ENCODE data around the gene PDE6C.

DNA sequence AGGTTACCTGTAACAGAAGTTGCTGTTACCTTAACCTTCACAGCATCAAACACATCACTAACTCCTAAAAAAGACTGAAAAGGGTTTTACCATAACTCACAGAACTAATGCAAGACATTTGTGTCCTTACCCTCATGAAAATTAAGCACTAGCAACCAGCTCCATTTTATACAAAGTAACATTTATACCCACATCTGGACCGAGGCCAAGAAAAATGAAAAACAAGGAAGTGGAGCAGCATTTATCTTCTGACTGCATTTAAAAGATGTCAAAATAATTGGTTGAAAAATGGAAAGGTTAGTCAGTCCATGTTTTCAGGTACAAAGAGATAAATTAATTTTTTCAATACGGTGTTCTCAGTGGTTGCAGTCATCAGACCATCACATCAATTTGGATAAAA lies 8.2 kb upstream of the PDE6C start:
- TF ChIP-seq CEBPB (IDR thresholded peaks at IDR 0.05), result no peak
- no peak for TF ChIP-seq YY1 (IDR thresholded peaks at IDR 0.05; ENCODE audit: low read depth)
- TF ChIP-seq, protein P1, sequence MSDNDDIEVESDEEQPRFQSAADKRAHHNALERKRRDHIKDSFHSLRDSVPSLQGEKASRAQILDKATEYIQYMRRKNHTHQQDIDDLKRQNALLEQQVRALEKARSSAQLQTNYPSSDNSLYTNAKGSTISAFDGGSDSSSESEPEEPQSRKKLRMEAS (IDR thresholded peaks at IDR 0.05), result no peak
- TF ChIP-seq NFIC (IDR thresholded peaks at IDR 0.05), result peak; percentile 50
- no peak for TF ChIP-seq CREB1 (IDR thresholded peaks at IDR 0.05; ENCODE audit: low read depth)
- TF ChIP-seq, protein P2, sequence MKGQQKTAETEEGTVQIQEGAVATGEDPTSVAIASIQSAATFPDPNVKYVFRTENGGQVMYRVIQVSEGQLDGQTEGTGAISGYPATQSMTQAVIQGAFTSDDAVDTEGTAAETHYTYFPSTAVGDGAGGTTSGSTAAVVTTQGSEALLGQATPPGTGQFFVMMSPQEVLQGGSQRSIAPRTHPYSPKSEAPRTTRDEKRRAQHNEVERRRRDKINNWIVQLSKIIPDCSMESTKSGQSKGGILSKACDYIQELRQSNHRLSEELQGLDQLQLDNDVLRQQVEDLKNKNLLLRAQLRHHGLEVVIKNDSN (IDR thresholded peaks at IDR 0.05), result no peak
- TF ChIP-seq EP300 (IDR thresholded peaks at IDR 0.05; ENCODE audit: borderline replicate concordance), result no peak
- TF ChIP-seq RAD21 (IDR thresholded peaks at IDR 0.05; ENCODE audit: low read depth), result no peak
- TF ChIP-seq, protein P3, sequence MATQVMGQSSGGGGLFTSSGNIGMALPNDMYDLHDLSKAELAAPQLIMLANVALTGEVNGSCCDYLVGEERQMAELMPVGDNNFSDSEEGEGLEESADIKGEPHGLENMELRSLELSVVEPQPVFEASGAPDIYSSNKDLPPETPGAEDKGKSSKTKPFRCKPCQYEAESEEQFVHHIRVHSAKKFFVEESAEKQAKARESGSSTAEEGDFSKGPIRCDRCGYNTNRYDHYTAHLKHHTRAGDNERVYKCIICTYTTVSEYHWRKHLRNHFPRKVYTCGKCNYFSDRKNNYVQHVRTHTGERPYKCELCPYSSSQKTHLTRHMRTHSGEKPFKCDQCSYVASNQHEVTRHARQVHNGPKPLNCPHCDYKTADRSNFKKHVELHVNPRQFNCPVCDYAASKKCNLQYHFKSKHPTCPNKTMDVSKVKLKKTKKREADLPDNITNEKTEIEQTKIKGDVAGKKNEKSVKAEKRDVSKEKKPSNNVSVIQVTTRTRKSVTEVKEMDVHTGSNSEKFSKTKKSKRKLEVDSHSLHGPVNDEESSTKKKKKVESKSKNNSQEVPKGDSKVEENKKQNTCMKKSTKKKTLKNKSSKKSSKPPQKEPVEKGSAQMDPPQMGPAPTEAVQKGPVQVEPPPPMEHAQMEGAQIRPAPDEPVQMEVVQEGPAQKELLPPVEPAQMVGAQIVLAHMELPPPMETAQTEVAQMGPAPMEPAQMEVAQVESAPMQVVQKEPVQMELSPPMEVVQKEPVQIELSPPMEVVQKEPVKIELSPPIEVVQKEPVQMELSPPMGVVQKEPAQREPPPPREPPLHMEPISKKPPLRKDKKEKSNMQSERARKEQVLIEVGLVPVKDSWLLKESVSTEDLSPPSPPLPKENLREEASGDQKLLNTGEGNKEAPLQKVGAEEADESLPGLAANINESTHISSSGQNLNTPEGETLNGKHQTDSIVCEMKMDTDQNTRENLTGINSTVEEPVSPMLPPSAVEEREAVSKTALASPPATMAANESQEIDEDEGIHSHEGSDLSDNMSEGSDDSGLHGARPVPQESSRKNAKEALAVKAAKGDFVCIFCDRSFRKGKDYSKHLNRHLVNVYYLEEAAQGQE (IDR thresholded peaks at IDR 0.05; ENCODE audit: low read depth), result no peak
- TF ChIP-seq TAF1 (IDR thresholded peaks at IDR 0.05; ENCODE audit: low read depth), result no peak
- TF ChIP-seq TEAD4 (IDR thresholded peaks at IDR 0.05), result no peak
- no peak for TF ChIP-seq ZBTB7A (IDR thresholded peaks at IDR 0.05; ENCODE audit: low read depth)

Measured in Ishikawa (cell line).